Mesothelial cell of epicardium (in vitro differentiated cells): ENCODE results near the gene POLG. TPM values are rescaled to one million over a fixed set of nuclear protein-coding genes. Genes with fewer than 3 reads are reported as not detected.

ENCODE experiments used
- DNase-seq, 2 experiments: peaks; one replicate each; pipeline ENCODE4 v3.0.0; 2021; ENCODE audit warnings: low spot score in 2 of 2; ENCODE audit not compliant: unreplicated experiment in 2 of 2
- H3K27ac Mint-ChIP-seq: 2 replicates; pipeline ENCODE4 v1.8.0; 2021; ENCODE audit warnings: mixed read lengths
- H3K27me3 Mint-ChIP-seq: 2 replicates; pipeline ENCODE4 v1.8.0; 2021; ENCODE audit warnings: low read depth, mixed read lengths
- H3K36me3 Mint-ChIP-seq: 2 replicates; pipeline ENCODE4 v1.8.0; 2021; ENCODE audit warnings: mixed read lengths
- H3K4me1 Mint-ChIP-seq: 2 replicates; pipeline ENCODE4 v1.8.0; 2021; ENCODE audit warnings: mixed read lengths
- H3K4me3 Mint-ChIP-seq: 2 replicates; pipeline ENCODE4 v1.8.0; 2021; ENCODE audit warnings: mild to moderate bottlenecking, moderate library complexity, mixed read lengths
- H3K9me3 Mint-ChIP-seq: 2 replicates; pipeline ENCODE4 v1.8.0; 2021; ENCODE audit warnings: mixed read lengths
- total RNA-seq: library from RNA; stranded (reverse); gene quantifications from 3 replicates; pipeline ENCODE4 v1.2.1, GENCODE V29; 2021
- TF ChIP-seq, protein P1 (sequence below): fragments of 200-600 bp; sonication (generic); IDR thresholded peaks from one replicate; pipeline ENCODE4 v1.5.0; 2021; ENCODE audit warnings: antibody characterized with exemption; ENCODE audit not compliant: unreplicated experiment

The POLG gene
- total RNA-seq, 1 donor from 2014 or later: 68.2 TPM

DNA sequence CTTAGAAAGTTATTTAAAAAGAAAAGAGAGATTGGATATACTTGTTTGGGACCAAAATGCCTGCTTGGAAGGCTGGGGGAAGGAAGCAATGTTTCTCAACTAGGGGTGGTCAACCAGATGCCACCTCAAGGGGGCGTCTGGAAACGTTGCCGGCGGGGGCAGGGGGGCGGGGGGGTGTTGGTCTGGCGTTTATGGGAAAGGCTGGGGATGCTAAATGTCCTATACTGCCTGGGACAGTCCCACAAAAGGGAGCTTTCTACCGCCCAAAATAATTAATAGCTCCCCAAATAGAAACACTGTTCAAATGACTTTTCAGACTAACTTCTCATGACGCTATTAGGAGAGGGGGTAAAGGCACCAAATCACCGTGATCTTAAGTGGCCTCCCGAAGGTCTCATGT is 2.2 kb downstream of the POLG start:
- TF ChIP-seq, protein P1, sequence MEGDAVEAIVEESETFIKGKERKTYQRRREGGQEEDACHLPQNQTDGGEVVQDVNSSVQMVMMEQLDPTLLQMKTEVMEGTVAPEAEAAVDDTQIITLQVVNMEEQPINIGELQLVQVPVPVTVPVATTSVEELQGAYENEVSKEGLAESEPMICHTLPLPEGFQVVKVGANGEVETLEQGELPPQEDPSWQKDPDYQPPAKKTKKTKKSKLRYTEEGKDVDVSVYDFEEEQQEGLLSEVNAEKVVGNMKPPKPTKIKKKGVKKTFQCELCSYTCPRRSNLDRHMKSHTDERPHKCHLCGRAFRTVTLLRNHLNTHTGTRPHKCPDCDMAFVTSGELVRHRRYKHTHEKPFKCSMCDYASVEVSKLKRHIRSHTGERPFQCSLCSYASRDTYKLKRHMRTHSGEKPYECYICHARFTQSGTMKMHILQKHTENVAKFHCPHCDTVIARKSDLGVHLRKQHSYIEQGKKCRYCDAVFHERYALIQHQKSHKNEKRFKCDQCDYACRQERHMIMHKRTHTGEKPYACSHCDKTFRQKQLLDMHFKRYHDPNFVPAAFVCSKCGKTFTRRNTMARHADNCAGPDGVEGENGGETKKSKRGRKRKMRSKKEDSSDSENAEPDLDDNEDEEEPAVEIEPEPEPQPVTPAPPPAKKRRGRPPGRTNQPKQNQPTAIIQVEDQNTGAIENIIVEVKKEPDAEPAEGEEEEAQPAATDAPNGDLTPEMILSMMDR: no peak
- Mint-ChIP-seq H3K27ac (peak overlapping the region; percentile 47), H3K9me3 (no peaks in the 10 kb centered on the region), H3K4me3 (peak overlapping the region; percentile 57), H3K4me1 (peaks cover 29% of the 10 kb centered on the region), H3K36me3 (peaks cover 17% of the 10 kb centered on the region), H3K27me3 (peaks cover 10% of the 10 kb centered on the region)
- no peak for DNase-seq

DNA sequence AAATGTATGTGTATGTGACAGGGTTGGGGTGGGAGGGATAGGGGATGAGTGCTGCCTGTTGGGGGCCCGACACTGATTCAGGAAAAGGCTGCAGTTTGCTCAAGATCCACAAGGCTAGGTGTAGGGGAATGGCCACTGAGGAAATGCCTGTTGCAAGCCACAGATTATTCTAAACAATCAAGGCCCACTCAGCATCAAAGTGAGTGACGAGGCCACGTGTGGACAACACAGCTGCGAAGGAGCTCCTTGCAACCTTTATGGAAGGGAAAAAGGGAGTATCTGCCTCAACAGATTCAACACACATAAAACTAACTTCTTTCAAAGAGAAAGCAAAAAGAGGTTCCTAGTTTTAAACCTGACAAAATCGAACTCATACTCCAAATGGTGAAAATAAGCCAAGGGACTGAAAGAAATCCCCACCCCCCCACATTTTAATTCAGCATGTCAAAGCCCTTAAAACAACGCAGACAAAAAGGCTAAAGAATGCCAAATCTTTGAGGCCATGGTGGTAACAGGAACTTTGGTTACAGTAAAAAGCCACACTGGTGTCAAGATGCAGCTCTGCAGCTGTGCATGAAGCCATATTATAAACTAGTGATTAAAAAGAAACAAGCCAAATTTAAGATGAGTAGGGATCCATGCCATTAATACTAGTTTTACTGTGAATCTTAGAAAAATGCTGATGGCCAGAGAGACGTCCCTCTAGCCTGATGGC is 3.6 kb downstream of the POLG start:
- H3K9me3 Mint-ChIP-seq: no peaks in the 10 kb centered on the region
- DNase-seq: no peak
- TF ChIP-seq, protein P1: no peak
- H3K27me3 Mint-ChIP-seq: peaks cover 4% of the 10 kb centered on the region
- peaks cover 26% of the 10 kb centered on the region for H3K36me3 Mint-ChIP-seq
- no peak overlapping the region for H3K27ac Mint-ChIP-seq
- no peak overlapping the region for H3K4me3 Mint-ChIP-seq
- H3K4me1 Mint-ChIP-seq: peaks cover 29% of the 10 kb centered on the region

DNA sequence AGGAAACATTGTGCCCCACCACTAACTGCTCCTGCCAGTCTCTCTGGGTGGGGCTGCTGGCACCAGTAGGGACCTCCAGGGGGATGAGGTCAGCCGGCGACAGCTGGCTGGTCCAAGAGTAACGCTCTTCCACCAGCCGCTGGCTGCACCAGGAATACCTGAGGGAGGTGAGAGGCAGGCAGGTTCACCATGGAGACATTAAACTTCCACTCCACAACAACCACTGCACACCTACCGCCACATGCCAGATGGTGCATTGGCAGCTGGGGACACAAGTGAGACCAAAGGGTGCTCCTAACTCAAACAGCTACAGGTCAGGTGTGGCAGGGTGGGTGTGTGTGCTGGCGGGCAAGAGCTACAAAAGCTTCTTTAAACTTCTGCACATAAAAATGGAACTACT is 4.5 kb downstream of the POLG start:
- Mint-ChIP-seq H3K4me3 (no peak overlapping the region), H3K4me1 (peaks cover 22% of the 10 kb centered on the region), H3K36me3 (peaks cover 26% of the 10 kb centered on the region), H3K9me3 (no peaks in the 10 kb centered on the region), H3K27ac (no peak overlapping the region), H3K27me3 (peaks cover 4% of the 10 kb centered on the region)
- TF ChIP-seq, protein P1: no peak
- no peak for DNase-seq

DNA sequence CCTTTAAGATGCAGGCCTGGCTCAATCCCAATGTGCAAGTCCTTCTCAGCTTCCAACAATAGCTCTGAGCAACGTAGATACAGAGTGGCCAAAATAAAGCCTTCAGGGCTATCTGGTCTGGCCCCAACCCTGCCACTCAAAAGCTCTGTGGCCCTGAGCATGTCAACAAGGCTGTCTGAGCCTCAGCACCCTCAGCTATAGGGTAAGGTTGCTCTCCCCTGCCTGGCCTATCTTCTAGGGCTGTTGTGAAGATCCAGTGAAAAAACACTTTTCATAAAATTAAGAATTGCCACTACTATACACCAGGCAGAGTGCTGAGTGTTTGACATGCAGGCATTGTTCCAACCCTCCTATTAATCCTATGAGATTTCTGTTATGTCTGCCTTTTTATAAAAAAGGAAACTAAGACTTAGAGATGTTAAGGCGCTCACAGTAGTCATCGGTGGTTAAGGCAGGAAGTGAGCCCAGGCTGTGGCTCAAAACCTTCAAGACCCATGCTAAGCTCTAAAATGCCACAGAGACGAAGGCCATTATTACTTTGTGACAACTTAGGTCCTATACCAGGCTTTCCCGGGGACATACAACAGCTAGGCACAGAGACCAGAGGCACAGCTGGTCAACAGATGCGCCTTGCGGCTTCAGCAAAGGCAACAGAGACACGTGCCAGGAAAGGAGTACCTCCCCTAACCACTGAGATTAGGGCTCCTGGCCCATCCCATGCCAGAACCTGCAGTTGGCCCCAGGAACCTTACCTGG is 5.1 kb downstream of the POLG start:
- H3K4me1 Mint-ChIP-seq: peaks cover 19% of the 10 kb centered on the region
- no peaks in the 10 kb centered on the region for H3K27me3 Mint-ChIP-seq
- H3K36me3 Mint-ChIP-seq: peaks cover 31% of the 10 kb centered on the region

DNA sequence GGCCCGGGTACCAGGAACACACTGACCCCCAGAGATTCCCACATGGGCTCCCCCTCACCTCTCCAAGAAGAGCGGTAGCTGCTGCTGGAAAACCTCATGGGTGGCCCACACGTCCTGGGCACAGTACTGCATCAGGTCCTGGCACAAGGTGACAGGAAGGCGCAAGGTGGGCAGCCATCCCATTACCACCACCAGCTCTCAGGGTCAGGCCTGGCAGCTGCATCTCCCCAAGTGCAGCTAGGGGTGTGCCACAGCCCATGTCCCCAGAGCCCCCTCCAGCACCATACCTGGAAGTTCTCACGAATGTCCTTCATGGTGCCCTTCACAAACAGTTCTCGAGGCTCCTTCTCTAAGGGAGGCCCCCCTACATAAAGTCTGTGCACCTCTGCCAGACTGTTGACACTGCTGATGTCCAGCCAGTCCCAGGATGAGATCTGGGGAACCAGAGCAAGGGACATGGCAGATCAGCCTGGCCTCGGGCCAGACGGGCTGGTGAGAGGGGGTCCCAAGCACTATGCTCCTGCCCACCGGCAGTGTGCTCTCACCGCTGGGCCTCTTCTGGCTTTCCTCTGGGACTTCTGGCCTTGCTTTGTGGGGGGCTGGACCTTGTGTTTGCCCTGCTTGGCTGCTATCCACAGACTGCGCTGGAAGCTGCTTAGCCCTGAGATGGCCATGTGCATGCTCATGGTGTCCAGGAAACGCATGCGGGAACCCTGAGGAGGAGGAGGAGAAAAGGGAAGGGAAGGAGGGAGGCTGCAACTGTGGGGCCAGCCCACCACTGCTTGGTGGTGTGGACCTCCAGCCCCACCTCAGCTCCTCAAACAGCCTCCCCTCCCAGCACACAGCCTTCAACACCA is 6.0 kb downstream of the POLG start:
- TF ChIP-seq, protein P1: no peak
- Mint-ChIP-seq H3K4me3 (no peak overlapping the region), H3K9me3 (no peaks in the 10 kb centered on the region), H3K27me3 (no peaks in the 10 kb centered on the region), H3K36me3 (peaks cover 33% of the 10 kb centered on the region), H3K27ac (no peak overlapping the region), H3K4me1 (peaks cover 17% of the 10 kb centered on the region)
- no peak for DNase-seq

More for the DNA sequence above, 5.1 kb downstream of the POLG start:
- Mint-ChIP-seq H3K9me3 (no peaks in the 10 kb centered on the region), H3K27ac (no peak overlapping the region), H3K4me3 (no peak overlapping the region)
- TF ChIP-seq, protein P1: no peak
- DNase-seq: no peak
